ENCODE measurements around the gene PSAP.
"Not testable (repeated sequence)": the region's sequence is repeated elsewhere in the genome, so short reads cannot be mapped to it uniquely, and the experiment has no call there.

The PSAP gene

GRCh38 chr10:71850743-71851464 is at the start of gene PSAP:
PSAP (minus strand) TSS chr10:71851251; CDS start chr10:71851221, 30 bp downstream.
- peak; percentile 99 for DNase-seq

- DNase-seq = no peak
These were observed 49.6 kb upstream of the PSAP start for GRCh38 chr10:71900441-71901180.

GRCh38 chr10:71899665-71900412 is 48.8 kb upstream of the PSAP start:
- no peak for DNase-seq

GRCh38 chr10:71898346-71898745 is 47.3 kb upstream of the PSAP start:
- not testable (repeated sequence) for DNase-seq

- DNase-seq = peak; percentile 94
These were observed 42.9 kb upstream of the PSAP start for GRCh38 chr10:71893920-71894319.

GRCh38 chr10:71893258-71893815 is 42.3 kb upstream of the PSAP start:
- DNase-seq = no peak

GRCh38 chr10:71891437-71891836 is 40.4 kb upstream of the PSAP start:
- no peak for DNase-seq

- DNase-seq = no peak
These were observed 38.4 kb upstream of the PSAP start for GRCh38 chr10:71889388-71889987.

- peak; percentile 75 for DNase-seq
These were observed 37.8 kb upstream of the PSAP start for GRCh38 chr10:71888623-71889387.

- DNase-seq = no peak
These were observed 37.2 kb upstream of the PSAP start for GRCh38 chr10:71888248-71888622.

GRCh38 chr10:71887743-71888142 is 36.7 kb upstream of the PSAP start:
- DNase-seq = no peak

- peak; percentile 54 for DNase-seq
These were observed 32.0 kb upstream of the PSAP start for GRCh38 chr10:71882813-71883659.

- peak; percentile 63 for DNase-seq
These were observed 30.8 kb upstream of the PSAP start for GRCh38 chr10:71881647-71882355.

- DNase-seq = not testable (repeated sequence)
These were observed 30.2 kb upstream of the PSAP start for GRCh38 chr10:71881307-71881624.

GRCh38 chr10:71880425-71881306 is 29.6 kb upstream of the PSAP start:
- DNase-seq = peak; percentile 64

- DNase-seq = peak; percentile 70
These were observed 27.4 kb upstream of the PSAP start for GRCh38 chr10:71878327-71879034.

- DNase-seq = no peak
These were observed 26.8 kb upstream of the PSAP start for GRCh38 chr10:71877821-71878220.

GRCh38 chr10:71874680-71875354 is 23.8 kb upstream of the PSAP start:
- peak; percentile 92 for DNase-seq
